PC-3 (cell line): Measurements from ENCODE around the gene SDSL. TPM values are rescaled to one million over a fixed set of nuclear protein-coding genes. Genes with fewer than 3 reads are reported as not detected.

Experiments
- ATAC-seq: fragments of 200-7000 bp; cut with Tn5 transposase; 2 replicates; pipeline ENCODE4 v1.9.1; 2020; ENCODE audit warnings: mild to moderate bottlenecking, moderate library complexity
- BruUV-seq: library from RNA; stranded (reverse); fragments of 400-500 nt; replicated peaks from 2 replicates; lab custom pipeline; 2021; lab: Mats Ljungman, UMichigan
- CTCF ChIA-PET: fragments of 300-600 bp; sonication (Branson Sonifier 250); formaldehyde crosslinking; loops from one replicate; lab custom pipeline; 2022; ENCODE audit warnings: antibody characterized with exemption; lab: Charles Lee
- POLR2A ChIA-PET: fragments of 300-600 bp; sonication (Branson Sonifier 250); formaldehyde crosslinking; loops from one replicate; lab custom pipeline; 2022; ENCODE audit warnings: antibody characterized with exemption; ENCODE audit not compliant: unreplicated experiment; lab: Charles Lee
- DNase-seq: peaks from one replicate; pipeline ENCODE4 v3.0.0-alpha.2; 2015
- H2AFZ ChIP-seq: fragments of 300-600 bp; sonication (generic); 2 replicates; pipeline ENCODE4 v1.6.0; 2016; ENCODE audit warnings: antibody characterized with exemption, low read length
- H3F3A ChIP-seq: fragments of 300-600 bp; sonication (generic); one replicate; pipeline ENCODE4 v1.6.0; 2017; ENCODE audit warnings: antibody characterized with exemption, low read length, control low read depth, mild to moderate bottlenecking; ENCODE audit not compliant: unreplicated experiment
- H3K27ac ChIP-seq: fragments of 300-600 bp; sonication (generic); 2 replicates; pipeline ENCODE4 v1.5.1; 2016; ENCODE audit warnings: mild to moderate bottlenecking, low read length
- H3K27me3 ChIP-seq: fragments of 300-600 bp; sonication (generic); 2 replicates; pipeline ENCODE4 v1.6.1; 2016; ENCODE audit warnings: low read length, mixed read lengths
- H3K36me3 ChIP-seq: fragments of 300-600 bp; sonication (generic); 2 replicates; pipeline ENCODE4 v1.6.1; 2016; ENCODE audit warnings: low read depth, mixed run types, low read length, mixed read lengths
- H3K4me1 ChIP-seq: fragments of 300-600 bp; sonication (generic); 2 replicates; pipeline ENCODE4 v1.5.1; 2016; ENCODE audit warnings: low read length; ENCODE audit not compliant: insufficient read depth
- H3K4me2 ChIP-seq: fragments of 300-600 bp; sonication (generic); 2 replicates; pipeline ENCODE4 v1.6.0; 2016; ENCODE audit warnings: low read length
- H3K4me3 ChIP-seq: fragments of 300-600 bp; sonication (generic); 2 replicates; pipeline ENCODE4 v1.5.1; 2016; ENCODE audit warnings: mild to moderate bottlenecking, low read length, mixed read lengths
- H3K79me2 ChIP-seq: fragments of 300-600 bp; sonication (generic); 2 replicates; pipeline ENCODE4 v1.6.1; 2017; ENCODE audit warnings: low read length, mixed read lengths
- H3K9ac ChIP-seq: fragments of 300-600 bp; sonication (generic); 2 replicates; pipeline ENCODE4 v1.6.0; 2016; ENCODE audit warnings: mild to moderate bottlenecking, low read length
- H3K9me2 ChIP-seq: fragments of 300-600 bp; sonication (generic); replicated peaks from 2 replicates; pipeline ENCODE4 v1.6.1; 2016; ENCODE audit warnings: mixed run types, low read length, mixed read lengths
- H3K9me3 ChIP-seq: fragments of 300-600 bp; sonication (generic); 2 replicates; pipeline ENCODE4 v1.6.1; 2016; ENCODE audit warnings: low read length, mixed read lengths
- H4K20me1 ChIP-seq: fragments of 300-600 bp; sonication (generic); 2 replicates; pipeline ENCODE4 v1.6.1; 2016; ENCODE audit warnings: low read length, mixed read lengths
- EZH2 ChIP-seq: fragments of 300-600 bp; sonication (generic); IDR thresholded peaks from one replicate; pipeline ENCODE4 v1.6.1; 2017; ENCODE audit warnings: antibody characterized with exemption, mild to moderate bottlenecking, low read length; ENCODE audit not compliant: unreplicated experiment
- EZH2phosphoT487 ChIP-seq: fragments of 300-600 bp; sonication (generic); IDR thresholded peaks from 2 replicates; pipeline ENCODE4 v1.6.1; 2018; ENCODE audit warnings: mild to moderate bottlenecking, antibody characterized with exemption, low read length, borderline replicate concordance
- intact Hi-C: fragments of 100-400 bp; cut with micrococcal nuclease; formaldehyde crosslinking; loops from 2 replicates; pipeline ENCODE4 v1.9.0; 2023
- total RNA-seq: library from RNA; depleted of rRNA; stranded (reverse); fragments of >200 nt; gene quantifications from 2 replicates; pipeline ENCODE4 v1.2.3, GENCODE V29; 2014
- TF ChIP-seq, protein P1 (sequence below): fragments of 300-600 bp; sonication (generic); conservative IDR thresholded peaks from 2 replicates; pipeline ENCODE4 v1.5.1; 2017; ENCODE audit warnings: antibody characterized with exemption, low read depth, mild to moderate bottlenecking, low read length

The SDSL gene
- total RNA-seq, 1 experiment from 2014 or later: 14.0 TPM

- Histone ChIP-seq H2AFZ (no peak overlapping the region), H3K4me2 (no peak overlapping the region), H3K9me2 (no peaks in the 10 kb centered on the region), H3K9me3 (no peaks in the 10 kb centered on the region), H3K9ac (no peak overlapping the region), H3K4me3 (no peak overlapping the region), H3K4me1 (peaks cover 14% of the 10 kb centered on the region), H3K36me3 (no peaks in the 10 kb centered on the region), H3K79me2 (no peaks in the 10 kb centered on the region), H3F3A (no peaks in the 10 kb centered on the region), H3K27me3 (no peaks in the 10 kb centered on the region), H3K27ac (no peak overlapping the region), H4K20me1 (no peaks in the 10 kb centered on the region)
- POLR2A ChIA-PET: no interaction called here
- no TSS peak for BruUV-seq
- DNase-seq: peak; percentile 77
- intact Hi-C loops: no loop called here
- CTCF ChIA-PET: no interaction called here
- peak; percentile 68 for ATAC-seq
- no peak for TF ChIP-seq EZH2phosphoT487
- no peak for TF ChIP-seq EZH2
- TF ChIP-seq, protein P1, sequence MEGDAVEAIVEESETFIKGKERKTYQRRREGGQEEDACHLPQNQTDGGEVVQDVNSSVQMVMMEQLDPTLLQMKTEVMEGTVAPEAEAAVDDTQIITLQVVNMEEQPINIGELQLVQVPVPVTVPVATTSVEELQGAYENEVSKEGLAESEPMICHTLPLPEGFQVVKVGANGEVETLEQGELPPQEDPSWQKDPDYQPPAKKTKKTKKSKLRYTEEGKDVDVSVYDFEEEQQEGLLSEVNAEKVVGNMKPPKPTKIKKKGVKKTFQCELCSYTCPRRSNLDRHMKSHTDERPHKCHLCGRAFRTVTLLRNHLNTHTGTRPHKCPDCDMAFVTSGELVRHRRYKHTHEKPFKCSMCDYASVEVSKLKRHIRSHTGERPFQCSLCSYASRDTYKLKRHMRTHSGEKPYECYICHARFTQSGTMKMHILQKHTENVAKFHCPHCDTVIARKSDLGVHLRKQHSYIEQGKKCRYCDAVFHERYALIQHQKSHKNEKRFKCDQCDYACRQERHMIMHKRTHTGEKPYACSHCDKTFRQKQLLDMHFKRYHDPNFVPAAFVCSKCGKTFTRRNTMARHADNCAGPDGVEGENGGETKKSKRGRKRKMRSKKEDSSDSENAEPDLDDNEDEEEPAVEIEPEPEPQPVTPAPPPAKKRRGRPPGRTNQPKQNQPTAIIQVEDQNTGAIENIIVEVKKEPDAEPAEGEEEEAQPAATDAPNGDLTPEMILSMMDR: no peak
Observed at GRCh38 chr12:113456199-113456598, 34.0 kb downstream of the SDSL start.

DNA sequence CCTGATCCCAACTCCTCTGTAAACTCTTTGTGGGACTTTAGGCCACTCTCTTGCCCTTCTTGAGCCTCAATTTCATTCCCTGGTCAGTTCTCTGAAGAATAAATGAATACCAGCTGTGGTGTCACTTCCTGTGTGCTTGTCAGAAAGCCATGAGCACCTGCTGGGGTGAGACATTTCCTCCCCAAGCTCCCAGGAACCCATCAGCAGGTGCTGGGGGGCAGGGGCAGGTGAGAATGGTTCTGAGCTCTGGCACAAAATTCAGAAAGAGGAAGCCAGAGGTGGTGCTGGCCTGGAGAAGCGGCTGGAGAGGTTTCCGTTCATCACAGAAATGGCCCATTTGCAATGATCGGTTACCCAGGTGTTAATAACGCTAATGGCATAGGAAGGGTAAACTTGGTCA lies 34.6 kb downstream of the SDSL start:
- ChIA-PET CTCF (no interaction called here), POLR2A (no interaction called here)
- no peak for ATAC-seq

DNA sequence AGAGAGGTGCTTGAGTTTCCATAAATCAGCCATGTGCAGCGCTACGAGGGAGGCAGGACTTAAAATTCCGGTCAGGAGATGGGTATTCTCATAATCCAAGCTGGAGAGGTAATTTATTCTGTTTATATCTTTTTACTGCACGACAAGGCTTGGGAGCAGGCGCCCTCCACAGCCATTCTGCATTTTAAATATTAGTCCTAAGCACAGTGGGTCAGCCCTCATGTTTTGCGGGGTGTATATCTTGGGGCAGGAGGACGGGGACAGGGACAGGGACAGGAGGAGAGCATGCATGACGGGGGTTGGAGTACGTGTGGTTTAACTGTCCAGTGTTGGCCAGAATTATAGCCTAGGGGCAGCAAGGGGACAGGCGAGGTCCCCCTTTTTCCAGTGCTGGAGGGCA lies 35.0 kb downstream of the SDSL start:
- no peaks in the 10 kb centered on the region for H3K27me3 ChIP-seq
- H3K4me1 ChIP-seq: peaks cover 14% of the 10 kb centered on the region
- no peak overlapping the region for H3K27ac ChIP-seq
- H2AFZ ChIP-seq: no peak overlapping the region
- no peaks in the 10 kb centered on the region for H4K20me1 ChIP-seq
- no peaks in the 10 kb centered on the region for H3K79me2 ChIP-seq
- no peaks in the 10 kb centered on the region for H3K9me2 ChIP-seq
- intact Hi-C loops: no loop called here
- ChIA-PET POLR2A (no interaction called here), CTCF (no interaction called here)
- no peak overlapping the region for H3K9ac ChIP-seq
- TF ChIP-seq, protein P1: no peak
- TF ChIP-seq EZH2phosphoT487: no peak
- TF ChIP-seq EZH2: no peak
- DNase-seq: no peak
- H3K36me3 ChIP-seq: no peaks in the 10 kb centered on the region
- no peak for ATAC-seq
- H3K4me3 ChIP-seq: no peak overlapping the region
- H3F3A ChIP-seq: no peaks in the 10 kb centered on the region
- H3K4me2 ChIP-seq: no peak overlapping the region
- no peaks in the 10 kb centered on the region for H3K9me3 ChIP-seq
- BruUV-seq: no TSS peak

More for the DNA sequence above, 34.6 kb downstream of the SDSL start:
- H3F3A ChIP-seq: no peaks in the 10 kb centered on the region
- DNase-seq: no peak
- H3K9me2 ChIP-seq: no peaks in the 10 kb centered on the region
- H3K9ac ChIP-seq: no peak overlapping the region
- TF ChIP-seq EZH2 (no peak), EZH2phosphoT487 (no peak)
- TF ChIP-seq, protein P1: no peak
- no peak overlapping the region for H2AFZ ChIP-seq
- no peaks in the 10 kb centered on the region for H3K9me3 ChIP-seq
- H3K27me3 ChIP-seq: no peaks in the 10 kb centered on the region
- no TSS peak for BruUV-seq
- H3K4me2 ChIP-seq: no peak overlapping the region
- intact Hi-C loops: no loop called here
- no peak overlapping the region for H3K27ac ChIP-seq
- H4K20me1 ChIP-seq: no peaks in the 10 kb centered on the region
- peaks cover 14% of the 10 kb centered on the region for H3K4me1 ChIP-seq
- H3K4me3 ChIP-seq: no peak overlapping the region
- no peaks in the 10 kb centered on the region for H3K36me3 ChIP-seq
- H3K79me2 ChIP-seq: no peaks in the 10 kb centered on the region
